K562 (cell line): ENCODE results near the gene SYT3. TPM values are rescaled to one million over a fixed set of nuclear protein-coding genes. Genes with fewer than 3 reads are reported as not detected.
A peak's percentile ranks its signal among the peaks of the same experiment; 100 is the strongest.
"Not testable (repeated sequence)": the region's sequence is repeated elsewhere in the genome, so short reads cannot be mapped to it uniquely, and the experiment has no call there.

Experiments used
- ATAC-seq: fragments of 200-7000 bp; cut with Tn5 transposase; 3 replicates; pipeline ENCODE4 v1.9.1; 2020; ENCODE audit warnings: moderate library complexity
- BruUV-seq: library from RNA; stranded (reverse); fragments of 400-500 nt; replicated peaks from 2 replicates; lab custom pipeline; 2021; lab: Mats Ljungman, UMichigan
- CTCF ChIA-PET: fragments of 300-600 bp; formaldehyde crosslinking; extraction: SDS; loops from one replicate; lab custom pipeline; 2021; ENCODE audit warnings: low intra/inter-chr PET ratio; lab: Yijun Ruan, JAX
- POLR2A ChIA-PET: fragments of 300-600, 350-650 bp; sonication (Branson Sonifier 250); formaldehyde crosslinking; extraction: SDS; loops from one replicate; lab custom pipeline; 2021; ENCODE audit warnings: antibody characterized with exemption, inconsistent platforms; lab: Yijun Ruan, JAX
- DNase-seq, 4 experiments: peaks; one replicate each; pipeline versions ENCODE4 v3.0.0 to v3.0.0-alpha.2; 2011 to 2018; ENCODE audit warnings: low spot score in 3 of 4, mixed read lengths in 3 of 4; ENCODE audit errors: extremely low read depth in 1 of 4
- FAIRE-seq: peaks from 2 replicates; lab custom pipeline; 2011; peaks lifted over from hg19 to GRCh38; lab: Jason Lieb, UNC
- H2AFZ ChIP-seq: 2 replicates; pipeline ENCODE4 v1.6.0; 2011; ENCODE audit warnings: low read depth, low read length, control low read depth, inconsistent platforms
- H3K27ac ChIP-seq: fragments of 200-600 bp; 3 replicates; pipeline ENCODE4 v1.8.0; 2011; ENCODE audit warnings: low read depth, mild to moderate bottlenecking, control low read depth, inconsistent platforms, low read length, moderate library complexity, mixed read lengths; ENCODE audit errors: extremely low read depth
- H3K27me3 ChIP-seq, 2 experiments: fragments of 300-600 bp in 1 of 2; 2 replicates in 1 of 2; 3 replicates in 1 of 2; pipeline versions ENCODE4 v1.6.0 to v1.8.0; 2011; ENCODE audit warnings: inconsistent platforms in 2 of 2, low read length in 2 of 2, mild to moderate bottlenecking in 1 of 2, mixed read lengths in 1 of 2, moderate library complexity in 1 of 2; ENCODE audit not compliant: control insufficient read depth in 2 of 2, insufficient read depth in 2 of 2
- H3K36me3 ChIP-seq: fragments of 300-600 bp; 3 replicates; pipeline ENCODE4 v1.8.0; 2011; ENCODE audit warnings: mild to moderate bottlenecking, low read length, inconsistent platforms; ENCODE audit not compliant: control insufficient read depth, insufficient read depth
- H3K4me1 ChIP-seq, 2 experiments: fragments of 200-600 bp in 1 of 2; replicated peaks in 1 of 2; 2 replicates in 1 of 2; 3 replicates in 1 of 2; pipeline versions ENCODE4 v1.5.1 to v1.8.0; 2011; ENCODE audit warnings: inconsistent platforms in 2 of 2, low read length in 2 of 2, mild to moderate bottlenecking in 1 of 2, mixed read lengths in 1 of 2, moderate library complexity in 1 of 2; ENCODE audit not compliant: control insufficient read depth in 2 of 2, insufficient read depth in 2 of 2
- H3K4me2 ChIP-seq: 2 replicates; pipeline ENCODE4 v1.6.1; 2011; ENCODE audit warnings: low read length, control low read depth, inconsistent platforms, mixed read lengths; ENCODE audit not compliant: insufficient read depth
- H3K4me3 ChIP-seq: fragments of 200-600 bp; sonication (generic), shearing (Covaris generic); 2 replicates; pipeline ENCODE4 v1.5.1; 2016; ENCODE audit warnings: control low read depth, inconsistent platforms
- H3K79me2 ChIP-seq: fragments of 200-600 bp; 3 replicates; pipeline ENCODE4 v1.8.0; 2011; ENCODE audit warnings: low read length, inconsistent platforms; ENCODE audit not compliant: control insufficient read depth, insufficient read depth
- H3K9ac ChIP-seq, 2 experiments: 2 replicates each; pipeline versions ENCODE4 v1.6.0 to v1.6.1; 2011; ENCODE audit warnings: low read depth in 2 of 2, low read length in 2 of 2, control low read depth in 1 of 2, inconsistent platforms in 1 of 2, mild to moderate bottlenecking in 1 of 2, mixed read lengths in 1 of 2; ENCODE audit not compliant: insufficient read depth in 1 of 2
- H3K9me1 ChIP-seq: one replicate; pipeline ENCODE4 v1.6.0; 2011; ENCODE audit warnings: inconsistent platforms, mild to moderate bottlenecking, low read length, moderate library complexity; ENCODE audit not compliant: control insufficient read depth, insufficient read depth
- H3K9me3 ChIP-seq: replicated peaks from 2 replicates; pipeline ENCODE4 v1.5.1; 2011; ENCODE audit warnings: low read depth, low read length, inconsistent platforms; ENCODE audit not compliant: control insufficient read depth, insufficient read depth
- H4K20me1 ChIP-seq: replicated peaks from 2 replicates; pipeline ENCODE4 v1.6.1; 2011; ENCODE audit warnings: low read length, inconsistent platforms, mixed read lengths; ENCODE audit not compliant: control insufficient read depth, insufficient read depth
- CBFA2T2 ChIP-seq: fragments of 450-650 bp; conservative IDR thresholded peaks from 2 replicates; pipeline ENCODE4 v1.6.1; 2017; ENCODE audit warnings: mild to moderate bottlenecking
- CEBPB ChIP-seq: fragments of 450-650 bp; IDR thresholded peaks from 2 replicates; pipeline ENCODE4 v1.6.1; 2016; ENCODE audit warnings: missing genetic modification characterization, missing compliant biosample characterization
- CEBPG ChIP-seq, 3 experiments: fragments of 200-800 bp in 1 of 3; sonication (Bioruptor generic) in 1 of 3; sonication (generic) in 1 of 3; formaldehyde crosslinking in 1 of 3; IDR thresholded peaks in 2 of 3; conservative IDR thresholded peaks in 1 of 3; 2 replicates each; pipeline versions ENCODE4 v1.6.1 to v1.8.0; 2016 to 2022; ENCODE audit warnings: missing compliant biosample characterization in 2 of 3, missing genetic modification characterization in 2 of 3, mild to moderate bottlenecking in 1 of 3, missing genetic modification reagents in 1 of 3
- NFE2 ChIP-seq: IDR thresholded peaks from 2 replicates; pipeline ENCODE4 v1.6.1; 2014; ENCODE audit warnings: antibody characterized with exemption, low read depth
- NR2C2 ChIP-seq, 2 experiments: fragments of 200-800 bp in 1 of 2; sonication (Bioruptor generic) in 1 of 2; sonication (generic) in 1 of 2; formaldehyde crosslinking in 1 of 2; IDR thresholded peaks; 2 replicates each; pipeline versions ENCODE4 v1.6.1 to v1.8.0; 2016 to 2022; ENCODE audit warnings: mild to moderate bottlenecking in 1 of 2, missing compliant biosample characterization in 1 of 2, missing genetic modification characterization in 1 of 2, missing genetic modification reagents in 1 of 2
- RAD51 ChIP-seq: fragments of 450-650 bp; IDR thresholded peaks from 2 replicates; pipeline ENCODE4 v1.7.1; 2016; ENCODE audit warnings: low read depth, mild to moderate bottlenecking, borderline replicate concordance
- TFE3 ChIP-seq: fragments of 450-650 bp; formaldehyde crosslinking; IDR thresholded peaks from 2 replicates; pipeline ENCODE4 v1.4.0; 2020; ENCODE audit warnings: mild to moderate bottlenecking, mixed read lengths
- TOE1 ChIP-seq, 2 experiments: fragments of 450-650 bp in 1 of 2; sonication (generic) in 1 of 2; formaldehyde crosslinking in 1 of 2; IDR thresholded peaks; 2 replicates each; pipeline versions ENCODE4 v1.7.1 to v1.8.0; 2016 to 2022; ENCODE audit warnings: borderline replicate concordance in 2 of 2, mild to moderate bottlenecking in 2 of 2, antibody characterized with exemption in 1 of 2, inconsistent platforms in 1 of 2, low read depth in 1 of 2, missing genetic modification reagents in 1 of 2, moderate library complexity in 1 of 2
- USF2 ChIP-seq: sonication (generic); formaldehyde crosslinking; IDR thresholded peaks from 2 replicates; pipeline ENCODE4 v1.5.0; 2020; ENCODE audit warnings: missing genetic modification reagents
- ZNF384 ChIP-seq: IDR thresholded peaks from 2 replicates; pipeline ENCODE4 v1.6.1; 2012; ENCODE audit warnings: low read depth, low read length, improper control_type of control experiment
- WGBS: fragments of 100-300 bp; shearing (Covaris generic); methylation state at CpG from one replicate; pipeline ENCODE4 v1.1.6; 2016; ENCODE audit warnings: low coverage, mixed read lengths; ENCODE audit not compliant: insufficient coverage; ENCODE audit errors: missing lambda C conversion rate; 5-methylcytosine and 5-hydroxymethylcytosine counted together
- in situ Hi-C: fragments of 300-500 bp; cut with MboI; formaldehyde crosslinking; loops from 4 replicates; pipeline ENCODE4 v1.15.0; 2018; ENCODE audit warnings: inconsistent platforms, mixed read lengths
- intact Hi-C: fragments of 100-400 bp; cut with micrococcal nuclease; formaldehyde crosslinking; loops from 2 replicates; pipeline ENCODE4 v1.14.2; 2022
- polyA plus RNA-seq, 8 experiments: library from polyadenylated mRNA; depleted of rRNA in 4 of 8; stranded (reverse) in 5 of 8; unstranded in 3 of 8; fragments of >200 nt; fragmentation: Nextera tagmentation in 2 of 8; fragmentation: Illumina TruSeq in 1 of 8; extraction: Ambion mirVana in 2 of 8; extraction: Trizol in 1 of 8; gene quantifications; 2 replicates each; pipeline versions ENCODE4 v1.2.1 to v1.2.3, GENCODE V29; 2011 to 2014; ENCODE audit warnings: inconsistent platforms in 1 of 8, missing spikeins in 1 of 8
- total RNA-seq, 7 experiments: library from RNA; depleted of rRNA in 6 of 7; stranded (reverse); fragments of >200 nt in 6 of 7; fragmentation: Illumina TruSeq in 2 of 7; extraction: Trizol in 2 of 7; gene quantifications; 2 replicates each; pipeline versions ENCODE4 v1.2.1 to v1.2.3, GENCODE V29; 2011 to 2021; ENCODE audit warnings: low replicate concordance in 1 of 7

SYT3 gene
- total and polyA plus RNA-seq, 9 of the 15 experiments (the other 6 are each of a cell fraction or from before 2014, with no cell fraction given): 0.36 to 2.0 (median 0.54) TPM; not detected in 2

- TF ChIP-seq TFE3 (CRISPR knock-in tag): peak; percentile 94
- peak; percentile 69; the same call in 1 of the 2 replicates for TF ChIP-seq ZNF384
- peak; percentile 84 for TF ChIP-seq TOE1 (IDR thresholded peaks at IDR 0.05; ENCODE audit: borderline replicate concordance)
- TF ChIP-seq TOE1 (CRISPR knock-in tag; IDR thresholded peaks at IDR 0.05; ENCODE audit: borderline replicate concordance, low read depth); NR2C2 (CRISPR knock-in tag; IDR thresholded peaks at IDR 0.05): not testable (repeated sequence)
- TF ChIP-seq RAD51: peak; percentile 87
- TF ChIP-seq CEBPG (CRISPR knock-in tag; IDR thresholded peaks at IDR 0.05): 0 out of 2 replicates have a peak, but pooled peaks have one; percentile 16
- TF ChIP-seq CEBPG (tag; conservative IDR thresholded peaks at IDR 0.05 in 1 of 2, IDR thresholded peaks at IDR 0.05 in 1 of 2): peak in 1 of 2 experiments; percentile 56; a peak in 2 of 4 replicates
- TF ChIP-seq CBFA2T2: peak; percentile 53
- peak; percentile 52 for TF ChIP-seq USF2 (CRISPR knock-in tag)
- 0 out of 2 replicates have a peak, but pooled peaks have one; percentile 17 for TF ChIP-seq NFE2
- peak; percentile 64; the same call in 1 of the 2 replicates for TF ChIP-seq CEBPB
- TF ChIP-seq NR2C2 (tag; IDR thresholded peaks at IDR 0.05): peak; percentile 47; the same call in 1 of the 2 replicates
- TF ChIP-seq, all 486 proteins: peak for 10; not testable (repeated sequence) for 476
- CTCF ChIA-PET, H2AFZ ChIP-seq, H3K4me1 ChIP-seq, H4K20me1 ChIP-seq, DNase-seq, intact Hi-C loops, H3K9me3 ChIP-seq, POLR2A ChIA-PET, H3K27me3 ChIP-seq, ATAC-seq, H3K36me3 ChIP-seq, H3K79me2 ChIP-seq, FAIRE-seq, H3K4me2 ChIP-seq, BruUV-seq, H3K9ac ChIP-seq, H3K27ac ChIP-seq, H3K9me1 ChIP-seq, H3K4me3 ChIP-seq, in situ Hi-C loops: not testable (repeated sequence)
- WGBS: 43% methylated on average over 7 of the region's 11 CpGs
These were observed 26.9 kb downstream of the SYT3 start for GRCh38 chr19:50612504-50613404.
